HG03457 (cell line): ENCODE results near the gene GDPD1.
"Not testable (repeated sequence)": the region's sequence is repeated elsewhere in the genome, so short reads cannot be mapped to it uniquely, and the experiment has no call there.

ENCODE experiments used
- ATAC-seq: cut with Tn5 transposase; IDR thresholded peaks from one replicate; pipeline ENCODE4 v1.9.1; 2021; ENCODE audit warnings: moderate number of reproducible peaks; ENCODE audit not compliant: unreplicated experiment

GDPD1 gene

GRCh38 chr17:59220328-59221158 is at the start of gene GDPD1:
Gene GDPD1 (plus strand): TSS chr17:59220511. CDS start chr17:59220610, 99 bp downstream.
- peak; percentile 80 for ATAC-seq

DNA sequence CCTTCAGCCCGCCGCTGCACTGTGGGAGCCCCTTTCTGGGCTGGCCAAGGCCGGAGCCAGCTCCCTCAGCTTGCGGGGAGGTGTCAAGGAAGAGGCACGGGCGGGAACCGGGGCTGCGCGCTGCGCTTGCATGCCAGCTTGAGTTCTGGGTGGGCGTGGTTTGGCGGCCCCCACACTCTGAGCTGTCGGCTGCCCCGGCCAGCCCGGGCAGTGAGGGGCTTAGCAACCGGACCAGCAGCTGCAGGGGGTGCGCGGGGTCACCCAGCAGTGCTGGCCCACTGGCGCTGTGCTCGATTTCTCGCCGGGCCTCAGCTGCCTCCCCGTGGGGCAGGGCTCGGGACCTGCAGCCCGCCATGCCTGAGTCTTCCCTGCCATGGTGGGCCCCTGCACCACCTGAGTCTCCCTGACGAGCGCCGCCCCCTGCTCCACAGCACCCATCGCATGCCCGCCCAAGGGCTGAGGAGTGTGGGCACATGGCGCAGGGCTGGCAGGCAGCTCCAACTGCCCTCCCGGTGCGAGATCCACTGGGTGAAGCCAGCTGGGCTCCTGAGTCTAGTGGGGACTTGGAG is 47.8 kb upstream of the GDPD1 start:
- ATAC-seq = no peak

GRCh38 chr17:59174671-59175070 is 45.6 kb upstream of the GDPD1 start:
- no peak for ATAC-seq

GRCh38 chr17:59175076-59175475 is 45.2 kb upstream of the GDPD1 start:
- no peak for ATAC-seq

DNA sequence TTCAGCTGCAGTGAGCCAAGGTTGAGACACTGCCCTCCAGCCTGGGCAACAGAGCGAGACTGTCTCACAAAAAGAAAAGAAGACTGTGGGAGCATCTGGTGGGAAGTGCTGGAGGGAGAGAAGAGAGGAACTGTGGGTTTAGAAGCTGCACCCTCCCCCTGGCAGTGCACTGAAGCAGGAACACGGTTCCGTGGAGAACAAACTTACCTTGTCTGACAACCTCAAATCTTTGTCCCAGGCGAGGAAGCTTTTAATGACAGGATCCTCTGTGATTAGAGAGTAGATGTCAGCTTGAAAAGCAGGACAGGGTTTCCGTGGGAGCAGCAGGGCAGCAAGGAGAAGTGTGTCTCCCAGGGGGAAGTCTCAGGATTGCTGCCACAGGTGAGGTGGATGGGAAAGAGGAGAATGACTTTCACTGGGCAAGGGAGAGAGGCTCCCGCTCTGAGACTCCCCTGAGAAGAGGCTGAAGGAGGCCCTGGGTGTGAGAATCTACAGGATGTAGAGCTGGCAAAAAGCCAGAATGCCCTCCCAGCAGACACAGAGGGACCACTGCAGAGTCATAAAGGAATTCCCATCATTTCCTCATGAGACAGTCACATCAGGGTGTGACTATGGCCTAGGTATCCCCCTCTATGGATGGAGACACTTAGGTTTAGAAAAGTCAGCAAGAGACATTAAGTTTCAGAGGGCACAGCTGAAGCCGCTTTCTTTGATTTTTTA is 41.9 kb upstream of the GDPD1 start:
- no peak for ATAC-seq

DNA sequence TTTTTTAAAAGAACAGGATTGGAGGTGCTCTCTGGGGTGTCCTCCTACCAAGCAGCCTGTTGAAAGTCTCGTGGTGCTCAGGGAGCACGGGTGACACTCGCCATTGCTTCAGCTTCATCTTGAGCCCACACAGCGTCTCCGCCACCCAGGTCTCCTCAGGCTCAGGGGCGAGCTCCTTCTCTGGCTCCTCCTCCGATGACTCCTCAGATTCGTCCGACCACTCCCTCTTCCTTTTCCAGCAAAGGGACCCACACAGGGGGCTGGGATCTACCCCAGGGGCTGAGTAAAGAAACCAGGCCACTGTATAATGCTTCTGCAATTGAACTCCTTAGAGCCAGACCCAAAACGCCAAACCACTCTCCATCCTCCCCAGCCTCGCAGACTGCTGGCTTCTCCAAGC is 40.7 kb upstream of the GDPD1 start:
- ATAC-seq = not testable (repeated sequence)

DNA sequence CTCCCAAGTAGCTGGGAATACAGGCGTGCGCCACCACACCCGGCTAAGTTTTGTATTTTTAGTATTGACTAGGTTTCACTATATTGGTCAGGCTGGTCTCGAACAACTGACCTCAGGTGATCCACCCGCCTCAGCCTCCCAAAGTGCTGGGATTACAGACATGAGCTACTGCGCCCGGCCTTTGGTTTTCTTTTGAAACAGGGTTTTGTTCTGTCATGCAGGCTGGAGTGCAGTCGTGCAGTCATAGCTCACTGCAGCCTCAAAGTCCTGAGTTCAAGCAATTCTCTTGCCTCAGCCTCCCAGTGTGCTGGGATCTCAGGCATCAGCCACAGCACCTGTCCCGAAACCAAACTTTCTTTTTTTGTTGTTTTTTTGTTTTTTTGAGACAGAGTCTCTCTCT is 39.7 kb upstream of the GDPD1 start:
- ATAC-seq = no peak

DNA sequence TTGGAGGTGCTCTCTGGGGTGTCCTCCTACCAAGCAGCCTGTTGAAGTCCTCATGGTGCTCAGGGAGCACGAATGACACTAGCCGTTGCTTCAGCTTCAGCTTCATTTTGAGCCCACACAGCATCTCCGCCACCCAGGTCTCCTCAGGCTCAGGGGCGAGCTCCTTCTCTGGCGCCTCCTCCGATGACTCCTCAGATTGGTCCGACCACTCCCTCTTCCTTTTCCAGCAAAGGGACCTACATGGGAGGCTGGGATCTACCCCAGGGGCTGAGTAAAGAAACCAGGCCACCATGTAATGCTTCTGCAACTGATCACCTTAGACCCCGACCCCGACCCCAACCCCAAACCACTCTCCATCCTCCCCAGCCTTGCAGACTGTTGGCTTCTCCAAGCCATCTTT is 38.8 kb upstream of the GDPD1 start:
- no peak for ATAC-seq

DNA sequence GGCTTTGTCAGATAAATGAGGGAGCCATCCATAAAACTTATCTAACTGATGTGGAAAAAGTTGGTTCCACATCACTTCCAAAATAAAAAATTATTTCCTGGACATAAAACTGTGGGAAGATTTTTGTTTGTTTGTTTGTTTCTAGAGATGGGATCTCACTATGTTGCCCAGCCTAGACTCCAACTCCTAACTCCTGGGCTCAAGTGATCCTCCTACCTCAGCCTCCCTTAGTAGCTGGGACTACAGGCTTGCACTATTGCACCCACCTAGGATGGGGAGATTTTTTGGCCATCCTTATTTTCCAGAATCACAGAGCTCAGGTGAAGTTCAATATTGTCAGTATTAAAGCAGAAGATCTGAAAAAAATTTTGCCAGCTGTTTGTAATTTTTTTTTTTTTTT is 34.3 kb upstream of the GDPD1 start:
- no peak for ATAC-seq

- no peak for ATAC-seq
These were observed 33.5 kb upstream of the GDPD1 start for GRCh38 chr17:59186850-59187249.

- no peak for ATAC-seq
These were observed 29.5 kb upstream of the GDPD1 start for GRCh38 chr17:59190806-59191205.

- ATAC-seq = no peak
These were observed 26.9 kb upstream of the GDPD1 start for GRCh38 chr17:59193336-59193862.

- ATAC-seq = no peak
These were observed 20.9 kb upstream of the GDPD1 start for GRCh38 chr17:59199398-59199797.

GRCh38 chr17:59202320-59202719 is 18.0 kb upstream of the GDPD1 start:
- ATAC-seq = no peak

GRCh38 chr17:59219370-59219769 is 941 bp upstream of the GDPD1 start:
- no peak for ATAC-seq

DNA sequence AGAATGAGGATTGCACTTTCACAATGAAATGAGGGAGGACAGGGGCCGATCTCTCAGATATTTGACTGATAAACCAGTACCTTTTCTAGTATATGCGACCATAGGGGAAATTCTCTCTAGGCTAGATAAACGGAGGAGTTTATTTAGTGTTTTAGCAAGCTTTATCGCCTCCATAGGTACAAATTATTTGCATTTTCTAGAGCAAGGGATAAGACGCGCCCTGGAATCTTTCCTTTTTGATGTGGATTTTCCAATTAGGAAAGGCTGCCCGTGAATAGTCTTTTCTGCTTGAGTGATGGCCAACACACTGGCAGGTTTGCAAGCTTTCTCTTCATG is 351 bp upstream of the GDPD1 start:
- ATAC-seq = no peak

- no peak for ATAC-seq
These were observed 992 bp downstream of the GDPD1 start for GRCh38 chr17:59221159-59221847.

DNA sequence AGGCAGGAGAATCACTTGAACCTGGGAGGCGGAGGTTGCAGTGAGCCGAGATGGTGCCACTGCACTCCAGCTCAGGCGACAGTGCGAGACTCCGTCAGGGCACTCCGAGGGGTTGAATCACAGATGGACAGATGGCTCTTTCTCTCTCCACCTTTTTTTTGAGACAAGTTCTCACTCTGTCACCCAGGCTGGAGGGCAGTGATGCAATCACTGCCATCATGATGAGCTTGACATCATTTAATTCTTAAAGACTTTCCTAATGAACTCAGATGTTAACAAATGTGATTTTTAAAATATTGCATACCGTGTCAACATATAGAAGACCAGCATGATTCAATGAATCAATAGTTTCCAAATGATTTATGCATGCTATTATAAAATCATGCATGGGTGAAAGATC is 3.5 kb downstream of the GDPD1 start:
- no peak for ATAC-seq

- ATAC-seq = not testable (repeated sequence)
These were observed 8.3 kb downstream of the GDPD1 start for GRCh38 chr17:59228588-59228987.

- no peak for ATAC-seq
These were observed 10.5 kb downstream of the GDPD1 start for GRCh38 chr17:59230764-59231163.

- ATAC-seq = no peak
These were observed 14.3 kb downstream of the GDPD1 start for GRCh38 chr17:59234631-59235030.
